ENCODE measurements around the gene KATNBL1.

DNA sequence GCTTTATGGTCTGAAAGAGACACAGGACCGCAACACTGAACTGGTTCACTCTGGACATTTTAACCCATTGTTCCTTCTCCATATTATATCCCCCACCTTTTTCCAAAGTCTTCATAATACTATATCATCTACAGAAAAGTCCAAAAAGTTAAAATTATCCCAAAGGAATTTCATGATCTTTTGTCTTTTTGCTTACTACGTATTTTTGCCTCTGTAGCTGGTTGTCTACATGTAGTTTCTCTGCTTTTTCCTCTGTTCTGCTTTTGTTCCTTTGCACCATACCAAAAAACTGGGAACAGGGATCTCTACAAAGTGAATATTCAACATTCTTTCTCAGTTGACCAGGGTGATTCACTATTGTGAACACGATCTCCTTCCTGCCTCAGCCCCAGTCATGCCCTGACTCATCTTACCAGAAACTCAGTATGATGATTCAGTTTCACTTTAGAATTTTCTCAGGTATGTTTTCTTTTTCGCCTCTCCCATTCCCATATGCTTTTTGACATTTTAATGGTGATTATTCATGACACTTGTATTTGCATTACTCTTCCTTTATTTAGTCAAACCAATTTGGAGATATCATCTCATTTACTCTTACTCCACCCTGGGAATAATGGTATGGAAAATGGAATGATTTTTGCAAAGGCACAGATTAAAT is 29.4 kb upstream of the KATNBL1 start:
- TF ChIP-seq, protein P1, sequence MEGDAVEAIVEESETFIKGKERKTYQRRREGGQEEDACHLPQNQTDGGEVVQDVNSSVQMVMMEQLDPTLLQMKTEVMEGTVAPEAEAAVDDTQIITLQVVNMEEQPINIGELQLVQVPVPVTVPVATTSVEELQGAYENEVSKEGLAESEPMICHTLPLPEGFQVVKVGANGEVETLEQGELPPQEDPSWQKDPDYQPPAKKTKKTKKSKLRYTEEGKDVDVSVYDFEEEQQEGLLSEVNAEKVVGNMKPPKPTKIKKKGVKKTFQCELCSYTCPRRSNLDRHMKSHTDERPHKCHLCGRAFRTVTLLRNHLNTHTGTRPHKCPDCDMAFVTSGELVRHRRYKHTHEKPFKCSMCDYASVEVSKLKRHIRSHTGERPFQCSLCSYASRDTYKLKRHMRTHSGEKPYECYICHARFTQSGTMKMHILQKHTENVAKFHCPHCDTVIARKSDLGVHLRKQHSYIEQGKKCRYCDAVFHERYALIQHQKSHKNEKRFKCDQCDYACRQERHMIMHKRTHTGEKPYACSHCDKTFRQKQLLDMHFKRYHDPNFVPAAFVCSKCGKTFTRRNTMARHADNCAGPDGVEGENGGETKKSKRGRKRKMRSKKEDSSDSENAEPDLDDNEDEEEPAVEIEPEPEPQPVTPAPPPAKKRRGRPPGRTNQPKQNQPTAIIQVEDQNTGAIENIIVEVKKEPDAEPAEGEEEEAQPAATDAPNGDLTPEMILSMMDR (IDR thresholded peaks at IDR 0.05): no peak
- TF ChIP-seq POLR2A (IDR thresholded peaks at IDR 0.05): no peak

Measured in thyroid gland (tissue), 4 donors.